GM18499 (cell line): ENCODE measurements around the gene CS.
"Not testable (repeated sequence)": the region's sequence is repeated elsewhere in the genome, so short reads cannot be mapped to it uniquely, and the experiment has no call there.

Experiments used
- ATAC-seq: cut with Tn5 transposase; IDR thresholded peaks from one replicate; pipeline ENCODE4 v1.9.1; 2021; ENCODE audit warnings: moderate number of reproducible peaks; ENCODE audit not compliant: insufficient read depth, unreplicated experiment

CS gene

GRCh38 chr12:56321610-56322009 lies 21.5 kb upstream of the CS start:
- not testable (repeated sequence) for ATAC-seq

- ATAC-seq, result no peak
These were observed 20.9 kb upstream of the CS start for GRCh38 chr12:56321027-56321426.

GRCh38 chr12:56317675-56318074 lies 17.5 kb upstream of the CS start:
- ATAC-seq, result no peak

GRCh38 chr12:56315622-56316473 lies 15.7 kb upstream of the CS start, which contains the start of gene CNPY2:
Gene CNPY2, minus strand, starts transcription at chr12:56315988. Its CDS starts 771 bp downstream, at chr12:56315217.
- peak; percentile 77 for ATAC-seq

GRCh38 chr12:56315249-56315621 lies 15.1 kb upstream of the CS start:
- no peak for ATAC-seq

GRCh38 chr12:56311003-56311402 lies 10.9 kb upstream of the CS start:
- no peak for ATAC-seq

- no peak for ATAC-seq
These were observed 8.6 kb upstream of the CS start for GRCh38 chr12:56308714-56309113.

- ATAC-seq, result no peak
These were observed 7.3 kb upstream of the CS start for GRCh38 chr12:56307221-56307965.

- ATAC-seq, result no peak
These were observed 4.9 kb upstream of the CS start for GRCh38 chr12:56304872-56305590.

- ATAC-seq, result no peak
These were observed 4.1 kb upstream of the CS start for GRCh38 chr12:56304276-56304675.

GRCh38 chr12:56300644-56301464 lies 724 bp upstream of the CS start:
- no peak for ATAC-seq

- ATAC-seq, result peak; percentile 3
These were observed 750 bp downstream of the CS start for GRCh38 chr12:56299308-56299852.

GRCh38 chr12:56298828-56299227 lies 1.3 kb downstream of the CS start:
- no peak for ATAC-seq

- no peak for ATAC-seq
These were observed 2.7 kb downstream of the CS start for GRCh38 chr12:56297400-56297799.

GRCh38 chr12:56296295-56296694 lies 3.8 kb downstream of the CS start:
- ATAC-seq, result no peak

GRCh38 chr12:56293795-56294194 lies 6.3 kb downstream of the CS start:
- ATAC-seq, result no peak

- ATAC-seq, result no peak
These were observed 11.3 kb downstream of the CS start for GRCh38 chr12:56288705-56289387.

- ATAC-seq, result no peak
These were observed 13.9 kb downstream of the CS start for GRCh38 chr12:56286044-56286830.
